HepG2 (cell line): ENCODE measurements around the gene TRAIP. TPM values are rescaled to one million over a fixed set of nuclear protein-coding genes. Genes with fewer than 3 reads are reported as not detected.

Experiments used
- CEBPZ ChIP-seq: IDR thresholded peaks from 2 replicates; pipeline ENCODE4 v1.6.1; 2012; ENCODE audit warnings: low read length, improper control_type of control experiment
- CSRNP2 ChIP-seq: sonication (generic); formaldehyde crosslinking; conservative IDR thresholded peaks from 2 replicates; pipeline ENCODE4 v1.8.0; 2022; ENCODE audit warnings: low read depth, missing genetic modification reagents
- MTF2 ChIP-seq: sonication (generic); formaldehyde crosslinking; IDR thresholded peaks from 2 replicates; pipeline ENCODE4 v1.5.0; 2020; ENCODE audit warnings: missing genetic modification reagents, borderline replicate concordance
- PCBP2 ChIP-seq: fragments of 200-400 bp; formaldehyde crosslinking; optimal IDR thresholded peaks from 2 replicates; pipeline ENCODE3; 2018; ENCODE audit warnings: low read length, low read depth; ENCODE audit not compliant: poor library complexity, severe bottlenecking
- TMF1 ChIP-seq: sonication (generic); formaldehyde crosslinking; IDR thresholded peaks from 2 replicates; pipeline ENCODE4 v1.8.1; 2022; ENCODE audit warnings: low read depth, missing genetic modification reagents
- ZBTB43 ChIP-seq: sonication (generic); formaldehyde crosslinking; conservative IDR thresholded peaks from 2 replicates; pipeline ENCODE4 v1.4.0; 2020; ENCODE audit warnings: missing genetic modification reagents
- ZNF556 ChIP-seq: sonication (generic); formaldehyde crosslinking; IDR thresholded peaks from 2 replicates; pipeline ENCODE4 v1.4.0; 2020; ENCODE audit warnings: mild to moderate bottlenecking, missing genetic modification reagents, borderline replicate concordance
- ZSCAN30 ChIP-seq: sonication (generic); formaldehyde crosslinking; IDR thresholded peaks from 2 replicates; pipeline ENCODE4 v1.5.0; 2020; ENCODE audit warnings: mild to moderate bottlenecking, missing genetic modification reagents
- polyA plus RNA-seq, 8 experiments: library from polyadenylated mRNA; depleted of rRNA in 3 of 8; stranded (reverse) in 7 of 8; unstranded in 1 of 8; fragments of >200 nt; fragmentation: Illumina TruSeq in 4 of 8; extraction: Trizol in 4 of 8; gene quantifications; 2 replicates each; pipeline versions ENCODE4 v1.2.1 to v1.2.3, GENCODE V29; 2011 to 2016; ENCODE audit warnings: low read depth in 4 of 8, missing spikeins in 1 of 8, mixed read lengths in 1 of 8; ENCODE audit not compliant: insufficient read depth in 1 of 8
- total RNA-seq, 5 experiments: library from RNA; depleted of rRNA; stranded (reverse); fragments of >200 nt; fragmentation: Illumina TruSeq; extraction: Trizol; gene quantifications; 2 replicates each; pipeline ENCODE4 v1.2.3, GENCODE V29; 2016; ENCODE audit warnings: low read depth in 1 of 5

TRAIP gene
- total and polyA plus RNA-seq, 2 of the 13 experiments (the other 11 are each of a cell fraction or from before 2014, with no cell fraction given), result 13.9 to 23.9 TPM

- no peak for TF ChIP-seq CSRNP2 (CRISPR knock-in tag)
- no peak for TF ChIP-seq TMF1 (CRISPR knock-in tag)
- no peak for TF ChIP-seq ZNF556 (CRISPR knock-in tag)
- TF ChIP-seq MTF2 (CRISPR knock-in tag), result no peak
- TF ChIP-seq ZSCAN30 (CRISPR knock-in tag), result no peak
- TF ChIP-seq ZBTB43 (CRISPR knock-in tag), result no peak
- no peak for TF ChIP-seq CEBPZ
- no peak for TF ChIP-seq PCBP2
Observed at GRCh38 chr3:49895791-49896190, 39.4 kb upstream of the TRAIP start (continued).
